Suprapubic skin (tissue), 4 donors: ENCODE measurements around the gene BCAS1.

ENCODE experiments used
- EP300 ChIP-seq: sonication (generic); formaldehyde crosslinking; IDR thresholded peaks from one replicate; pipeline ENCODE4 v1.6.1; 2017; ENCODE audit warnings: antibody characterized with exemption
- POLR2A ChIP-seq, 2 donors: fragments of 450-650 bp; IDR thresholded peaks; one replicate each; pipeline ENCODE4 v1.6.1; 2017; ENCODE audit warnings: antibody characterized with exemption in 2 of 2, mild to moderate bottlenecking in 2 of 2, moderate library complexity in 2 of 2
- POLR2AphosphoS5 ChIP-seq, 3 donors: sonication (generic); formaldehyde crosslinking; IDR thresholded peaks; one replicate each; pipeline ENCODE4 v1.6.1; 2017; ENCODE audit warnings: antibody characterized with exemption in 3 of 3
- TF ChIP-seq, protein P1 (sequence below), 2 donors: fragments of 200-600 bp in 1 of 2; fragments of 450-650 bp in 1 of 2; sonication (generic) in 1 of 2; IDR thresholded peaks; one replicate each; pipeline ENCODE4 v1.5.1; 2016 to 2019; ENCODE audit warnings: antibody characterized with exemption in 2 of 2, mild to moderate bottlenecking in 1 of 2, moderate library complexity in 1 of 2

DNA sequence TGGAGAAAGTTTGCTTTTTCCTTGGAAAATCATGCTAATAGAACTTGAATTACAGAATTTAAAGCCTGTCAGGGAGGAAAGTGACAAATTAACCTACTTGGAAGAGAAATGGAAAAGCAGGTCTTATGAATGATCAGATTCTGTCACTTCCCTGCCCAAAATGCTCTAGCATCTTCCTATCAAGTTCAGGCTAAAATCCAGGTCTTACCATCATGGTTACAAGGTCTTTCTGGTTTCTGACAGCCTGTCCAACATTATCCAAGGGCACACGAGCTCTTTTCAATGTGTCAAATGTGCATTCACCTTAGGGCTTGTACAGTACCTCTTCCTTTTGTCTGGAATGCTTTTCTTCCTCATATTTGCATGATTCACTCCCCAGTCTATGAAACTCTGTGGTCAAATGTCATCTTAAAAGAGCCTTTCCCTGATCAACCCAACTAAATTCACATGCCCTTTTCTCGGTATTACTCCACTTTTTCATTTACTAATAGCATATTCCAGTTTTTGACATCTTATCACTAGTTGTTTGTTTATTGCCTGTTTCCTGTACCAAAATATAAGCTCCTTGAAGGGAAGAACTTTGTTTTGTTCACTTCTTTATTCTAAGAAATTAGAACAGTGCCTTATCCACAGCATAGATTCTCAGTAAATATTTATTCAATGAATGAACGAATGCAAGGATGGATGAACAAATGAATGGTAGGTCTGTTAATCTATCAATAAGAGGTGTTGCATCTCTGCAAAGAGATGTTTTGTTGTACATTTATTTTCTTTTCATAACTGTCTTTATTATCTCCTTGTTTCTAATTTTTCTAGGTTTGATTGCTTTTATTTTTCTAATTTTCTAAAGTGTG lies 139.5 kb downstream of the BCAS1 start:
- TF ChIP-seq, protein P1, sequence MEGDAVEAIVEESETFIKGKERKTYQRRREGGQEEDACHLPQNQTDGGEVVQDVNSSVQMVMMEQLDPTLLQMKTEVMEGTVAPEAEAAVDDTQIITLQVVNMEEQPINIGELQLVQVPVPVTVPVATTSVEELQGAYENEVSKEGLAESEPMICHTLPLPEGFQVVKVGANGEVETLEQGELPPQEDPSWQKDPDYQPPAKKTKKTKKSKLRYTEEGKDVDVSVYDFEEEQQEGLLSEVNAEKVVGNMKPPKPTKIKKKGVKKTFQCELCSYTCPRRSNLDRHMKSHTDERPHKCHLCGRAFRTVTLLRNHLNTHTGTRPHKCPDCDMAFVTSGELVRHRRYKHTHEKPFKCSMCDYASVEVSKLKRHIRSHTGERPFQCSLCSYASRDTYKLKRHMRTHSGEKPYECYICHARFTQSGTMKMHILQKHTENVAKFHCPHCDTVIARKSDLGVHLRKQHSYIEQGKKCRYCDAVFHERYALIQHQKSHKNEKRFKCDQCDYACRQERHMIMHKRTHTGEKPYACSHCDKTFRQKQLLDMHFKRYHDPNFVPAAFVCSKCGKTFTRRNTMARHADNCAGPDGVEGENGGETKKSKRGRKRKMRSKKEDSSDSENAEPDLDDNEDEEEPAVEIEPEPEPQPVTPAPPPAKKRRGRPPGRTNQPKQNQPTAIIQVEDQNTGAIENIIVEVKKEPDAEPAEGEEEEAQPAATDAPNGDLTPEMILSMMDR (IDR thresholded peaks at IDR 0.05): no peak
- no peak for TF ChIP-seq POLR2A (IDR thresholded peaks at IDR 0.05)
- no peak for TF ChIP-seq POLR2AphosphoS5 (IDR thresholded peaks at IDR 0.05)
- no peak for TF ChIP-seq EP300
